GM23338 (cell line): ENCODE data around the gene SH3BGR. TPM values are rescaled to one million over a fixed set of nuclear protein-coding genes. Genes with fewer than 3 reads are reported as not detected.
"Not testable (repeated sequence)": the region's sequence is repeated elsewhere in the genome, so short reads cannot be mapped to it uniquely, and the experiment has no call there.

Experiments
- ATAC-seq: fragments of 200-7000 bp; cut with Tn5 transposase; 3 replicates; pipeline ENCODE4 v1.9.1; 2020
- DNase-seq: peaks from one replicate; pipeline ENCODE4 v3.0.0-alpha.2; 2015; ENCODE audit warnings: low spot score
- H2AFZ ChIP-seq: fragments of 200-600 bp; sonication (generic); 2 replicates; pipeline ENCODE4 v1.8.0; 2016; ENCODE audit warnings: antibody characterized with exemption, mild to moderate bottlenecking, moderate library complexity
- H3F3A ChIP-seq: fragments of 200-600 bp; sonication (generic); replicated peaks from 2 replicates; pipeline ENCODE4 v1.8.0; 2017; ENCODE audit warnings: antibody characterized with exemption, mixed run types, low read depth
- H3K27ac ChIP-seq: fragments of 200-600 bp; sonication (generic); 2 replicates; pipeline ENCODE4 v1.6.1; 2016; ENCODE audit warnings: low read depth
- H3K27me3 ChIP-seq: fragments of 200-600 bp; sonication (generic); 2 replicates; pipeline ENCODE4 v1.8.0; 2016; ENCODE audit warnings: mild to moderate bottlenecking, mixed run types, moderate library complexity; ENCODE audit not compliant: insufficient read depth
- H3K36me3 ChIP-seq: fragments of 200-600 bp; sonication (generic); 2 replicates; pipeline ENCODE4 v1.8.0; 2016; ENCODE audit warnings: mild to moderate bottlenecking; ENCODE audit not compliant: insufficient read depth
- H3K4me1 ChIP-seq: fragments of 200-600 bp; sonication (generic); 2 replicates; pipeline ENCODE4 v1.8.0; 2016; ENCODE audit warnings: mild to moderate bottlenecking, moderate library complexity; ENCODE audit not compliant: insufficient read depth
- H3K4me2 ChIP-seq: fragments of 200-600 bp; sonication (generic); 2 replicates; pipeline ENCODE4 v1.7.1; 2017; ENCODE audit warnings: mixed run types
- H3K4me3 ChIP-seq: fragments of 200-600 bp; sonication (generic); 2 replicates; pipeline ENCODE4 v1.6.1; 2016; ENCODE audit warnings: mixed run types
- H3K79me2 ChIP-seq: fragments of 200-600 bp; sonication (generic); replicated peaks from 2 replicates; pipeline ENCODE4 v1.8.0; 2017; ENCODE audit warnings: mild to moderate bottlenecking; ENCODE audit not compliant: insufficient read depth
- H3K9me2 ChIP-seq: fragments of 200-600 bp; sonication (generic); 2 replicates; pipeline ENCODE4 v1.8.0; 2017; ENCODE audit not compliant: insufficient read depth
- H4K20me1 ChIP-seq: fragments of 200-600 bp; sonication (generic); replicated peaks from 2 replicates; pipeline ENCODE4 v1.8.0; 2017; ENCODE audit warnings: mild to moderate bottlenecking; ENCODE audit not compliant: insufficient read depth
- H3K27ac Mint-ChIP-seq: 2 replicates; pipeline ENCODE4 v1.8.0; 2020; ENCODE audit warnings: inconsistent platforms, mild to moderate bottlenecking, moderate library complexity, mixed read lengths
- H3K27me3 Mint-ChIP-seq: 3 replicates; pipeline ENCODE4 v1.8.0; 2022; ENCODE audit warnings: low read depth, mild to moderate bottlenecking, moderate library complexity, mixed read lengths, inconsistent platforms; ENCODE audit not compliant: insufficient read depth, poor library complexity
- H3K36me3 Mint-ChIP-seq: 3 replicates; pipeline ENCODE4 v1.8.0; 2021; ENCODE audit warnings: low read depth, mild to moderate bottlenecking, inconsistent platforms, moderate library complexity, mixed read lengths
- H3K4me1 Mint-ChIP-seq: 3 replicates; pipeline ENCODE4 v1.8.0; 2020; ENCODE audit warnings: mild to moderate bottlenecking, inconsistent platforms, mixed read lengths
- H3K4me3 Mint-ChIP-seq: 3 replicates; pipeline ENCODE4 v1.8.0; 2021; ENCODE audit warnings: moderate library complexity, mild to moderate bottlenecking, inconsistent platforms, mixed read lengths
- H3K9me3 Mint-ChIP-seq: 3 replicates; pipeline ENCODE4 v1.8.0; 2020; ENCODE audit warnings: moderate library complexity, mild to moderate bottlenecking, inconsistent platforms, mixed read lengths
- CREB1 ChIP-seq: fragments of 250-450 bp; sonication (Bioruptor Pico); IDR thresholded peaks from 2 replicates; pipeline ENCODE4 v1.5.0; 2020; ENCODE audit warnings: low read depth, mild to moderate bottlenecking, moderate library complexity
- CTCF ChIP-seq, 2 experiments: fragments of 200-600 bp in 1 of 2; sonication (generic) in 1 of 2; conservative IDR thresholded peaks; 2 replicates each; pipeline versions ENCODE4 v1.5.1 to v1.6.1; 2016 to 2017; ENCODE audit warnings: antibody characterized with exemption in 2 of 2, low read depth in 2 of 2, mild to moderate bottlenecking in 2 of 2, moderate library complexity in 1 of 2
- ZNF331 ChIP-seq: fragments of 250-450 bp; sonication (Bioruptor Pico); IDR thresholded peaks from 2 replicates; pipeline ENCODE4 v1.5.0; 2020; ENCODE audit warnings: low read depth, mild to moderate bottlenecking, moderate library complexity
- ZNF462 ChIP-seq: fragments of 250-450 bp; sonication (Bioruptor Pico); IDR thresholded peaks from 2 replicates; pipeline ENCODE4 v1.5.0; 2020; ENCODE audit warnings: mild to moderate bottlenecking, moderate library complexity
- polyA plus RNA-seq: library from polyadenylated mRNA; unstranded; fragments of >200 nt; fragmentation: Nextera tagmentation; extraction: Ambion mirVana; gene quantifications from 2 replicates; pipeline ENCODE4 v1.2.1, GENCODE V29; 2016
- total RNA-seq: library from RNA; depleted of rRNA; stranded (reverse); fragments of >200 nt; shearing (Covaris generic); gene quantifications from 2 replicates; pipeline ENCODE4 v1.2.3, GENCODE V29; 2014

The SH3BGR gene
- total and polyA plus RNA-seq, 2 experiments from 2014 or later = 5.9 to 18.9 TPM

- peak; percentile 16; the same call in 1 of the 2 replicates for TF ChIP-seq ZNF462 (CRISPR knock-in tag)
- no peak for TF ChIP-seq ZNF331 (CRISPR knock-in tag)
These were observed 85.8 kb downstream of the SH3BGR start (continued) for GRCh38 chr21:39537571-39537970.

GRCh38 chr21:39538453-39539042, 86.8 kb downstream of the SH3BGR start:
- H3K4me3 Mint-ChIP-seq = no peak overlapping the region
- H3K27ac Mint-ChIP-seq = peak overlapping the region; percentile 94
- H3K4me2 ChIP-seq = peak overlapping the region; percentile 10

GRCh38 chr21:39540367-39540766, 88.6 kb downstream of the SH3BGR start:
- H3K4me3 ChIP-seq, H3K4me3 Mint-ChIP-seq, H3F3A ChIP-seq, DNase-seq, H3K79me2 ChIP-seq, H3K36me3 ChIP-seq, ATAC-seq, H3K27ac Mint-ChIP-seq, H3K9me2 ChIP-seq, H3K27me3 ChIP-seq, H3K27ac ChIP-seq, H2AFZ ChIP-seq, H4K20me1 ChIP-seq, H3K4me2 ChIP-seq: not testable (repeated sequence)
- H3K36me3 Mint-ChIP-seq = peaks cover 72% of the 10 kb centered on the region
- H3K4me1 Mint-ChIP-seq = peaks cover 29% of the 10 kb centered on the region
- H3K4me1 ChIP-seq = peaks cover 15% of the 10 kb centered on the region
- H3K27me3 Mint-ChIP-seq = peaks cover 18% of the 10 kb centered on the region
- peaks cover 75% of the 10 kb centered on the region for H3K9me3 Mint-ChIP-seq

More at GRCh38 chr21:39538453-39539042, 86.8 kb downstream of the SH3BGR start:
- Mint-ChIP-seq H3K9me3 (peaks cover 71% of the 10 kb centered on the region), H3K36me3 (peaks cover 66% of the 10 kb centered on the region), H3K4me1 (peaks cover 33% of the 10 kb centered on the region), H3K27me3 (peaks cover 24% of the 10 kb centered on the region)
- H3K27me3 ChIP-seq = no peaks in the 10 kb centered on the region
- TF ChIP-seq CREB1 (CRISPR knock-in tag) (no peak), CTCF (conservative IDR thresholded peaks at IDR 0.05; ENCODE audit: low read depth in 2 of 2) (peak in 1 of 2 experiments; percentile 24; a peak in 2 of 4 replicates)
- DNase-seq (no peak), ATAC-seq (no peak)
- no peak overlapping the region for H3K4me3 ChIP-seq
- no peak overlapping the region for H2AFZ ChIP-seq
- no peaks in the 10 kb centered on the region for H3K9me2 ChIP-seq
- H3F3A ChIP-seq = peaks cover 9% of the 10 kb centered on the region; the same call in 1 of the 2 replicates
- H3K27ac ChIP-seq = peak overlapping the region; percentile 91
- no peaks in the 10 kb centered on the region for H3K79me2 ChIP-seq
- H3K4me1 ChIP-seq = peaks cover 17% of the 10 kb centered on the region
- H3K36me3 ChIP-seq = peaks cover 5% of the 10 kb centered on the region
- H4K20me1 ChIP-seq = no peaks in the 10 kb centered on the region
